ENCODE data around the gene NTRK1.

DNA sequence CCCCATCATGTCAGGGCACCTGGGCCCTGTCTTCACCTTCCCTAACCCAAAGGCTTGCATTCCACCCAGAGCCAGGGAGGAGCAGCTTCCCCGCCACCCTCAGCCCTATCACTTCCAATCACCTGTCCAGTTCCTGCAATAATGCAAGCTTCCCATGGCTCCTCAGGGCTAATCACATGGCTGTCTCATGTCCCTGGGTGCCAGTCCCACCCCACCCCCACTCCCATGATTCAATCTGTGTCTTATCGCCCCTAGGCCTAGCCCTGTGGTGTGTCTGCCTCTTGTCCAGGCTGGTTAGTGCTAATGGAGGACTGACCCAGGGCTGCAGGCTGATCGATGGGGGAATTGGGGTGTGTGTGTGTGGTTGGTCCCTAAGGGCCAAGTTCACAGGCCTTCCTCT is 21.9 kb downstream of the NTRK1 start:
- TF ChIP-seq, protein P1, sequence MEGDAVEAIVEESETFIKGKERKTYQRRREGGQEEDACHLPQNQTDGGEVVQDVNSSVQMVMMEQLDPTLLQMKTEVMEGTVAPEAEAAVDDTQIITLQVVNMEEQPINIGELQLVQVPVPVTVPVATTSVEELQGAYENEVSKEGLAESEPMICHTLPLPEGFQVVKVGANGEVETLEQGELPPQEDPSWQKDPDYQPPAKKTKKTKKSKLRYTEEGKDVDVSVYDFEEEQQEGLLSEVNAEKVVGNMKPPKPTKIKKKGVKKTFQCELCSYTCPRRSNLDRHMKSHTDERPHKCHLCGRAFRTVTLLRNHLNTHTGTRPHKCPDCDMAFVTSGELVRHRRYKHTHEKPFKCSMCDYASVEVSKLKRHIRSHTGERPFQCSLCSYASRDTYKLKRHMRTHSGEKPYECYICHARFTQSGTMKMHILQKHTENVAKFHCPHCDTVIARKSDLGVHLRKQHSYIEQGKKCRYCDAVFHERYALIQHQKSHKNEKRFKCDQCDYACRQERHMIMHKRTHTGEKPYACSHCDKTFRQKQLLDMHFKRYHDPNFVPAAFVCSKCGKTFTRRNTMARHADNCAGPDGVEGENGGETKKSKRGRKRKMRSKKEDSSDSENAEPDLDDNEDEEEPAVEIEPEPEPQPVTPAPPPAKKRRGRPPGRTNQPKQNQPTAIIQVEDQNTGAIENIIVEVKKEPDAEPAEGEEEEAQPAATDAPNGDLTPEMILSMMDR (IDR thresholded peaks at IDR 0.05) = no peak
- TF ChIP-seq POLR2A (IDR thresholded peaks at IDR 0.05) = no peak
